Amniotic stem cell (primary cell): ENCODE measurements around the gene GAB3.
"Not testable (repeated sequence)": the region's sequence is repeated elsewhere in the genome, so short reads cannot be mapped to it uniquely, and the experiment has no call there.

Source experiments
- DNase-seq: peaks from one replicate; lab custom pipeline; 2025; lab: John Stamatoyannopoulos, UW

Gene GAB3

GRCh38 chrX:154655346-154655745 lies 95.5 kb downstream of the GAB3 start:
- no peak for DNase-seq

GRCh38 chrX:154654925-154655324 lies 96.0 kb downstream of the GAB3 start:
- DNase-seq = no peak

- no peak for DNase-seq
These were observed 96.5 kb downstream of the GAB3 start for GRCh38 chrX:154654372-154654771.

- not testable (repeated sequence) for DNase-seq
These were observed 97.5 kb downstream of the GAB3 start, which contains the start of gene CTAG2 for GRCh38 chrX:154653413-154653812. Gene CTAG2 (minus strand): TSS chrX:154653579. CDS start chrX:154653515, 64 bp downstream.

- DNase-seq = no peak
These were observed 97.9 kb downstream of the GAB3 start for GRCh38 chrX:154653048-154653401.

GRCh38 chrX:154652311-154653047 lies 98.4 kb downstream of the GAB3 start:
- DNase-seq = no peak

- no peak for DNase-seq
These were observed 100.7 kb downstream of the GAB3 start for GRCh38 chrX:154650221-154650510.

GRCh38 chrX:154649503-154650220 lies 101.2 kb downstream of the GAB3 start:
- no peak for DNase-seq

GRCh38 chrX:154648931-154649330 lies 101.9 kb downstream of the GAB3 start:
- no peak for DNase-seq

- not testable (repeated sequence) for DNase-seq
These were observed 105.0 kb downstream of the GAB3 start for GRCh38 chrX:154645745-154646378.

GRCh38 chrX:154643708-154644107 lies 107.2 kb downstream of the GAB3 start:
- not testable (repeated sequence) for DNase-seq

GRCh38 chrX:154641740-154642139 lies 109.1 kb downstream of the GAB3 start:
- DNase-seq = not testable (repeated sequence)

GRCh38 chrX:154633661-154634060 lies 117.2 kb downstream of the GAB3 start:
- DNase-seq = not testable (repeated sequence)

- DNase-seq = not testable (repeated sequence)
These were observed 119.9 kb downstream of the GAB3 start for GRCh38 chrX:154630949-154631348.

- not testable (repeated sequence) for DNase-seq
These were observed 121.9 kb downstream of the GAB3 start for GRCh38 chrX:154628960-154629359.
